HCT116 (cell line): ENCODE results near the gene GYPC. TPM values are rescaled to one million over a fixed set of nuclear protein-coding genes. Genes with fewer than 3 reads are reported as not detected.

ENCODE experiments used
- ATAC-seq: fragments of 200-7000 bp; cut with Tn5 transposase; 2 replicates; pipeline ENCODE4 v1.9.1; 2020; ENCODE audit warnings: mild to moderate bottlenecking, moderate library complexity
- BruUV-seq: library from RNA; stranded (reverse); fragments of 400-500 nt; replicated peaks from 2 replicates; lab custom pipeline; 2021; lab: Mats Ljungman, UMichigan
- CTCF ChIA-PET: fragments of 300-600 bp; sonication (Branson Sonifier 250); formaldehyde crosslinking; loops from one replicate; lab custom pipeline; 2021; ENCODE audit warnings: antibody characterized with exemption; lab: Charles Lee
- POLR2A ChIA-PET: fragments of 300-600, 350-600 bp; sonication (Branson Sonifier 250); formaldehyde crosslinking; loops from one replicate; lab custom pipeline; 2021; ENCODE audit warnings: antibody characterized with exemption; lab: Charles Lee
- RAD21 ChIA-PET, 2 experiments: fragments of 300-600 bp; sonication (Branson Sonifier 250); formaldehyde crosslinking; loops; one replicate each; lab custom pipeline; 2023; ENCODE audit warnings: low total read pairs in 2 of 2; ENCODE audit not compliant: uncharacterized antibody in 2 of 2, unreplicated experiment in 2 of 2, low non-redundant PET in 1 of 2; lab: Charles Lee
- DNase-seq: peaks from one replicate; pipeline ENCODE4 v3.0.0-alpha.2; 2010; ENCODE audit warnings: low read depth, low spot score
- H2AFZ ChIP-seq: fragments of 200-600 bp; shearing (Covaris generic), sonication (generic); 2 replicates; pipeline ENCODE4 v1.6.1; 2017; ENCODE audit warnings: low read depth, mixed run types, mixed read lengths, antibody characterized with exemption, low read length; ENCODE audit not compliant: poor library complexity, severe bottlenecking
- H3K27ac ChIP-seq: 2 replicates; pipeline ENCODE4 v1.5.1; 2012; ENCODE audit warnings: low read depth, low read length
- H3K27me3 ChIP-seq: fragments of 200-600 bp; sonication (generic); 2 replicates; pipeline ENCODE4 v1.6.1; 2016; ENCODE audit warnings: mixed run types, low read length, mixed read lengths; ENCODE audit not compliant: insufficient read depth
- H3K36me3 ChIP-seq, 2 experiments: fragments of 200-500 bp in 1 of 2; fragments of 200-600 bp in 1 of 2; sonication (Bioruptor generic) in 1 of 2; sonication (generic) in 1 of 2; 2 replicates each; pipeline versions ENCODE4 v1.5.1 to v1.6.1; 2014 to 2016; ENCODE audit warnings: low read length in 2 of 2, inconsistent platforms in 1 of 2, mixed read lengths in 1 of 2, mixed run types in 1 of 2; ENCODE audit not compliant: insufficient read depth in 2 of 2, control insufficient read depth in 1 of 2
- H3K4me1 ChIP-seq, 2 experiments: fragments of 200-600 bp in 1 of 2; sonication (generic) in 1 of 2; 2 replicates each; pipeline versions ENCODE4 v1.5.1 to v1.6.1; 2012 to 2017; ENCODE audit warnings: low read length in 2 of 2, inconsistent platforms in 1 of 2, mild to moderate bottlenecking in 1 of 2, mixed read lengths in 1 of 2, mixed run types in 1 of 2, moderate library complexity in 1 of 2; ENCODE audit not compliant: insufficient read depth in 2 of 2, control insufficient read depth in 1 of 2
- H3K4me2 ChIP-seq: fragments of 200-600 bp; sonication (generic); 2 replicates; pipeline ENCODE4 v1.6.1; 2017; ENCODE audit warnings: mixed run types, low read length, mixed read lengths
- H3K4me3 ChIP-seq, 2 experiments: fragments of 200-600 bp in 1 of 2; sonication (generic) in 1 of 2; replicated peaks in 1 of 2; 2 replicates each; pipeline ENCODE4 v1.5.1; 2011 to 2016; ENCODE audit warnings: low read length in 2 of 2, control low read depth in 1 of 2, low read depth in 1 of 2, mild to moderate bottlenecking in 1 of 2, mixed read lengths in 1 of 2, mixed run types in 1 of 2
- H3K79me2 ChIP-seq: fragments of 200-600 bp; sonication (generic); 2 replicates; pipeline ENCODE4 v1.6.1; 2017; ENCODE audit warnings: mild to moderate bottlenecking, mixed run types, low read length, moderate library complexity, mixed read lengths; ENCODE audit not compliant: insufficient read depth
- H3K9ac ChIP-seq: fragments of 200-600 bp; sonication (generic); 2 replicates; pipeline ENCODE4 v1.6.1; 2016; ENCODE audit warnings: low read length, mixed read lengths
- H3K9me2 ChIP-seq: fragments of 200-600 bp; sonication (generic), shearing (Covaris generic); 2 replicates; pipeline ENCODE4 v1.6.1; 2017; ENCODE audit warnings: mixed run types, mild to moderate bottlenecking, moderate library complexity; ENCODE audit not compliant: insufficient read depth
- H3K9me3 ChIP-seq, 2 experiments: fragments of 200-500 bp in 1 of 2; fragments of 200-600 bp in 1 of 2; sonication (Bioruptor generic) in 1 of 2; sonication (generic) in 1 of 2; 2 replicates each; pipeline ENCODE4 v1.6.1; 2014 to 2017; ENCODE audit warnings: low read length in 2 of 2, mixed read lengths in 2 of 2, inconsistent platforms in 1 of 2, low read depth in 1 of 2, mild to moderate bottlenecking in 1 of 2, mixed run types in 1 of 2, moderate library complexity in 1 of 2; ENCODE audit not compliant: control insufficient read depth in 1 of 2, insufficient read depth in 1 of 2
- H4K20me1 ChIP-seq: fragments of 200-600 bp; sonication (generic), shearing (Covaris generic); 2 replicates; pipeline ENCODE4 v1.6.1; 2017; ENCODE audit warnings: mixed run types, mild to moderate bottlenecking, moderate library complexity; ENCODE audit not compliant: insufficient read depth
- CBX3 ChIP-seq: IDR thresholded peaks from 2 replicates; pipeline ENCODE4 v1.6.1; 2012; ENCODE audit warnings: low read depth
- CTCF ChIP-seq, 3 experiments: fragments of 200-600 bp in 1 of 3; sonication (generic) in 1 of 3; IDR thresholded peaks in 2 of 3; conservative IDR thresholded peaks in 1 of 3; 2 replicates each; pipeline ENCODE4 v1.5.1; 2012 to 2017; ENCODE audit warnings: low read depth in 2 of 3, low read length in 2 of 3, antibody characterized with exemption in 1 of 3, borderline replicate concordance in 1 of 3, control low read depth in 1 of 3, mild to moderate bottlenecking in 1 of 3, mixed read lengths in 1 of 3, mixed run types in 1 of 3, moderate library complexity in 1 of 3; ENCODE audit not compliant: insufficient read depth in 1 of 3
- EGR1 ChIP-seq: IDR thresholded peaks from 2 replicates; pipeline ENCODE4 v1.6.1; 2012; ENCODE audit warnings: low read depth
- EZH2phosphoT487 ChIP-seq: fragments of 200-600 bp; IDR thresholded peaks from 2 replicates; pipeline ENCODE4 v1.6.1; 2018; ENCODE audit warnings: antibody characterized with exemption, borderline replicate concordance
- JUND ChIP-seq: IDR thresholded peaks from 2 replicates; pipeline ENCODE4 v1.6.1; 2012
- POLR2A ChIP-seq: IDR thresholded peaks from 2 replicates; pipeline ENCODE4 v1.7.0; 2011; ENCODE audit warnings: borderline replicate concordance; ENCODE audit not compliant: insufficient read depth, insufficient read length; ENCODE audit errors: extremely low read depth
- POLR2AphosphoS5 ChIP-seq: IDR thresholded peaks from 2 replicates; pipeline ENCODE4 v1.6.1; 2011; ENCODE audit warnings: mild to moderate bottlenecking, low read depth, low read length, moderate library complexity
- RAD21 ChIP-seq: IDR thresholded peaks from 2 replicates; pipeline ENCODE4 v1.6.1; 2012; ENCODE audit warnings: low read depth, mild to moderate bottlenecking
- SIN3A ChIP-seq: IDR thresholded peaks from 2 replicates; pipeline ENCODE4 v1.6.1; 2012; ENCODE audit warnings: low read depth
- SRF ChIP-seq: IDR thresholded peaks from 2 replicates; pipeline ENCODE4 v1.6.1; 2012; ENCODE audit warnings: low read depth
- TCF7L2 ChIP-seq: IDR thresholded peaks from 2 replicates; pipeline ENCODE4 v1.7.0; 2011; ENCODE audit warnings: borderline replicate concordance, inconsistent platforms; ENCODE audit not compliant: insufficient read depth, insufficient read length; ENCODE audit errors: extremely low read depth
- YY1 ChIP-seq: IDR thresholded peaks from 2 replicates; pipeline ENCODE4 v1.6.1; 2011; ENCODE audit warnings: low read length, low read depth, moderate library complexity, mild to moderate bottlenecking; ENCODE audit not compliant: insufficient replicate concordance; ENCODE audit errors: extremely low read depth
- ZBTB33 ChIP-seq: IDR thresholded peaks from 2 replicates; pipeline ENCODE4 v1.6.1; 2011; ENCODE audit warnings: mild to moderate bottlenecking, low read length, moderate library complexity; ENCODE audit not compliant: insufficient replicate concordance; ENCODE audit errors: extremely low read depth
- ZFX ChIP-seq: fragments of 450-650 bp; IDR thresholded peaks from 2 replicates; pipeline ENCODE4 v1.6.1; 2017
- ZNF274 ChIP-seq: fragments of 200-500 bp; sonication (Bioruptor generic); IDR thresholded peaks from 2 replicates; pipeline ENCODE4 v1.6.1; 2014; ENCODE audit warnings: mild to moderate bottlenecking, low read depth, low read length, inconsistent platforms
- intact Hi-C: fragments of 100-400 bp; cut with micrococcal nuclease; formaldehyde crosslinking; loops from 2 replicates; pipeline ENCODE4 v1.10.0; 2022
- total RNA-seq: library from RNA; stranded (reverse); gene quantifications from one replicate; pipeline ENCODE4 v1.2.1, GENCODE V29; 2021; ENCODE audit not compliant: unreplicated experiment
- TF ChIP-seq, protein P1 (sequence below): IDR thresholded peaks from 2 replicates; pipeline ENCODE4 v1.6.1; 2012

GYPC gene
- total RNA-seq, 1 experiment from 2014 or later = 0.66 TPM

DNA sequence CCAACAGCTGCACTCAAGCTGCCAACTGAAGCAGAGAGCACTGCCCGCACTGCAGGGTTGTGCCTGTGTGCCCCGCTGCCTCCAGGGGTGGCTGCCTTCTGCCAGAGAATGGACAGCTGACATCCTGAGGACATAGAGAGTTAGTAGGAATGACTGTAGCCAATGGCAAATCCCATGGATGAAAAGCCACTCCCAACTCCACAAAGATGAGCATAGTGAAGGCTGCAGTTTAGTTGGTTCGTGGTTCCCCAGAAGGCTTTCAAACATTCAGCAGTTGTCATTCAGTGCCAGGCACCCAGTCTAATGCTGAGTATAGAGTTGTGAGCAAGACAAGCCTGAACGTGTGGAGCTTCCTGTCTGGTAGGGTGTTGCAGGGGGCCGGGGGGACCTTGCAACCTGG is 30.3 kb downstream of the GYPC start:
- H3K4me2 ChIP-seq = no peak overlapping the region
- no peak overlapping the region for H3K4me3 ChIP-seq
- H3K27ac ChIP-seq = no peak overlapping the region
- H3K79me2 ChIP-seq = no peaks in the 10 kb centered on the region
- no peaks in the 10 kb centered on the region for H3K4me1 ChIP-seq
- POLR2A ChIA-PET = no interaction called here
- TF ChIP-seq ZNF274 (no peak), ZFX (no peak), TCF7L2 (no peak), POLR2AphosphoS5 (no peak), RAD21 (no peak), EZH2phosphoT487 (no peak), EGR1 (no peak), YY1 (no peak), POLR2A (no peak), CTCF (IDR thresholded peaks at IDR 0.05 in 2 of 3, conservative IDR thresholded peaks at IDR 0.05 in 1 of 3; ENCODE audit: borderline replicate concordance in 1 of 3, insufficient read depth in 1 of 3, low read depth in 2 of 3, low read length in 2 of 3) (no peak), SIN3A (no peak), ZBTB33 (no peak), SRF (no peak), CBX3 (no peak), JUND (no peak)
- TF ChIP-seq, protein P1, sequence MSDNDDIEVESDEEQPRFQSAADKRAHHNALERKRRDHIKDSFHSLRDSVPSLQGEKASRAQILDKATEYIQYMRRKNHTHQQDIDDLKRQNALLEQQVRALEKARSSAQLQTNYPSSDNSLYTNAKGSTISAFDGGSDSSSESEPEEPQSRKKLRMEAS = no peak
- CTCF ChIA-PET = no interaction called here
- RAD21 ChIA-PET = no interaction called here
- BruUV-seq = no TSS peak
- peaks cover 29% of the 10 kb centered on the region for H3K27me3 ChIP-seq
- intact Hi-C loops = no loop called here
- H3K36me3 ChIP-seq = no peaks in the 10 kb centered on the region
- no peak for ATAC-seq
- H3K9me3 ChIP-seq = no peaks in the 10 kb centered on the region
- H2AFZ ChIP-seq = no peak overlapping the region
- H3K9me2 ChIP-seq = no peaks in the 10 kb centered on the region
- DNase-seq = no peak
- no peaks in the 10 kb centered on the region for H4K20me1 ChIP-seq
- no peak overlapping the region for H3K9ac ChIP-seq
